Thyroid gland (tissue), 4 donors: ENCODE results near the gene SORCS2.

ENCODE experiments used
- POLR2A ChIP-seq, 2 donors: fragments of 450-650 bp; IDR thresholded peaks; one replicate each; pipeline ENCODE4 v1.6.1; 2017; ENCODE audit warnings: antibody characterized with exemption in 2 of 2, mild to moderate bottlenecking in 2 of 2, moderate library complexity in 1 of 2
- TF ChIP-seq, protein P1 (sequence below), 6 experiments: fragments of 200-600 bp in 3 of 6; fragments of 450-650 bp in 3 of 6; sonication (generic) in 3 of 6; IDR thresholded peaks; one replicate each; pipeline ENCODE4 v1.5.1; 2016 to 2019; ENCODE audit warnings: antibody characterized with exemption in 6 of 6, mild to moderate bottlenecking in 2 of 6, inconsistent platforms in 1 of 6, moderate library complexity in 1 of 6

- TF ChIP-seq, protein P1, sequence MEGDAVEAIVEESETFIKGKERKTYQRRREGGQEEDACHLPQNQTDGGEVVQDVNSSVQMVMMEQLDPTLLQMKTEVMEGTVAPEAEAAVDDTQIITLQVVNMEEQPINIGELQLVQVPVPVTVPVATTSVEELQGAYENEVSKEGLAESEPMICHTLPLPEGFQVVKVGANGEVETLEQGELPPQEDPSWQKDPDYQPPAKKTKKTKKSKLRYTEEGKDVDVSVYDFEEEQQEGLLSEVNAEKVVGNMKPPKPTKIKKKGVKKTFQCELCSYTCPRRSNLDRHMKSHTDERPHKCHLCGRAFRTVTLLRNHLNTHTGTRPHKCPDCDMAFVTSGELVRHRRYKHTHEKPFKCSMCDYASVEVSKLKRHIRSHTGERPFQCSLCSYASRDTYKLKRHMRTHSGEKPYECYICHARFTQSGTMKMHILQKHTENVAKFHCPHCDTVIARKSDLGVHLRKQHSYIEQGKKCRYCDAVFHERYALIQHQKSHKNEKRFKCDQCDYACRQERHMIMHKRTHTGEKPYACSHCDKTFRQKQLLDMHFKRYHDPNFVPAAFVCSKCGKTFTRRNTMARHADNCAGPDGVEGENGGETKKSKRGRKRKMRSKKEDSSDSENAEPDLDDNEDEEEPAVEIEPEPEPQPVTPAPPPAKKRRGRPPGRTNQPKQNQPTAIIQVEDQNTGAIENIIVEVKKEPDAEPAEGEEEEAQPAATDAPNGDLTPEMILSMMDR (IDR thresholded peaks at IDR 0.05) = no peak
- no peak for TF ChIP-seq POLR2A (IDR thresholded peaks at IDR 0.05)
These were observed 474.4 kb downstream of the SORCS2 start for GRCh38 chr4:7666744-7667143.
